D341Med (cell line): Measurements from ENCODE around the gene CUTA.

Source experiments
- DNase-seq: peaks from one replicate; pipeline ENCODE4 v3.0.0; 2012; ENCODE audit warnings: low spot score

The CUTA gene

DNA sequence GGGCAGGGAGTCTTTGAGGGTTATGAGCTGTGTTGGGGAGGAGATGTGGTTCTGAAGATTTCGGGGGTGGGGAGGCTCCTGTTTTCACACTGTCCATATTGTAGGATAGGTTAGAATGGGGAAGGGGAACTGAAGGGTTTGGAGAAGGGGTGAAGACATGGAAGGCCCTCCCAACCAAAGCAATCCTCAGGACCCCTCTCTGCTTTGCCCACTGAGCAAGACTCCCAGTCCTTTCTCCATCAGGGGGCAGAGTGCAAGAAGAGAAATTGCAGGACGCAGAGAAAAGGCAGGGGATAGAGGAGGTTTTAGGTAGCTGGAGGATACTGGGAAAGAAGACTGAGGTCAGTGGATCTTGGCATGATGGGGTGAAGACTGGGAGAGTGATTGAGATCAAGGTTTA is 5.9 kb upstream of the CUTA start:
- DNase-seq: no peak

GRCh38 chr6:33421344-33421643 is 3.4 kb upstream of the CUTA start:
- DNase-seq: no peak

DNA sequence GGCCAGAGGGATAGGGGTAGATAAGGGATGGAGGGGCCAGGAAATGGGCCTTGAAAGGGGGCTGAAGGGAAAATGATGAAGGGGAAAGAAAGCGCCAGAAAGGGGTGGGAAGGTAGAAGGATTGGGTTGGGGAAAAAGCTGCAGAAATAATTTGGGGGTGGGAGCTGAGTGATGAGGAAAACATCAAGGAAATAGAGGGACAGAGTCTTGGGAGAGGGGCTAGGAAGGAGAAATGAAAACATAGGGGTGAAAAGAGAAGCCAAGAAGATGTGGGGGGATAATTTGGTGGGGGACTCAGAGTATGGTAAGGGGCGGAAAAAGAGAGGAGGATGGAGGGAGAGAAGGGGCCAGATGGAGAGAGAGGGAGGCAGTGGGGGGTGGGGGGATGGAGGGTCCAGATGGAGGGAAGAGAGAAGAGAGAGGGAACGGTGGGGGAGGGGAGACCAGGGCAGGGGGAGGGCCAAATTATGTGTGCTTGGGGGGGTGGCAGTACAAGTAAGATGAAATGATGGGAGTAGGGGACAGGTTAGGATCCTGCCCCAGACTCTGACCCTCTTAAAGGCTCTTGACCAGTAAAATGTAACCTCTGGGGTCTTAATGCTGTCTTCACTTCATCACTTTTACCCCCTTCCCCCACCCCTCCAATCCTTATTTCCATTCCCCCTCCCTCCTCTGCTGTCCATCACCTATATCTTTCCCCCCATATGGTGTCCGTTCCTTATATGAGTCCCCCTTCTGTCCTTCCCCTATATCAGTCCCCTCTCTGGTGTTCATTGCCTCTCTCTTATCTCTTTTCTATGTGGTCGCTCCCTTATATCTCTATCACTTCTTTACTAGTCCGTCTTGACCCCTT is 2.8 kb upstream of the CUTA start:
- no peak for DNase-seq

- DNase-seq: no peak
These were observed 1.9 kb upstream of the CUTA start, which contains the start of gene SYNGAP1 for GRCh38 chr6:33419580-33420490. TSS of gene SYNGAP1 (plus strand) at chr6:33420065. CDS start at chr6:33420265, 200 bp downstream.

DNA sequence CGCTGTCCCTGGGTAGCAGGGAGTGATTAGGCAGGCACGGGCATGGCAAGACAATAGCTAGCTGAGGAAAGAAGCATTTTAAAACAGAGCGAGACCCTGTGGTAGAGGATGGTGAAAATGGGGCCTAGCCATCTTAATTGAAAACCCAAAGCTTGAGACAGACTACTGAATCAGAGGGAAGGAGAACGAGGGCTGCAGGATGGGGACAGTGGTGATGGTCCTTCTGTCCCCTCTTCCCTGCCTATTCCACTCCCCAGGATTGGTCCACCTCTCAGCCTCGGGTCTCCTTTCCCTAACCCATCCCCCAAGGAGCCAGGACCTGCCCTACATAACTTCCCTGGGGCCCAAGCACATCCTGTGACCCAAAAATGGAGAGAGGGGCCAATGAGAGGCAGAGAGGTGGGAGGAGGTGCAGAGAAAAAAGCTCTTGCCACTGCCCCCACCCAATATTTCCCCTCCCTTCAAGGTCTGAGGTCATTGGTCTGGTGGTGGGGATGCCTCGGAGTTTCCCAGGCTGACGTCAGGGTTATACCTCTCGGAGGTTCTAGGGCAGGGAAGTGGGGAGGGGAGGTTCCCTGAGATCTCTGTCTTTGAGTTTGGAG is 884 bp upstream of the CUTA start:
- DNase-seq: no peak

DNA sequence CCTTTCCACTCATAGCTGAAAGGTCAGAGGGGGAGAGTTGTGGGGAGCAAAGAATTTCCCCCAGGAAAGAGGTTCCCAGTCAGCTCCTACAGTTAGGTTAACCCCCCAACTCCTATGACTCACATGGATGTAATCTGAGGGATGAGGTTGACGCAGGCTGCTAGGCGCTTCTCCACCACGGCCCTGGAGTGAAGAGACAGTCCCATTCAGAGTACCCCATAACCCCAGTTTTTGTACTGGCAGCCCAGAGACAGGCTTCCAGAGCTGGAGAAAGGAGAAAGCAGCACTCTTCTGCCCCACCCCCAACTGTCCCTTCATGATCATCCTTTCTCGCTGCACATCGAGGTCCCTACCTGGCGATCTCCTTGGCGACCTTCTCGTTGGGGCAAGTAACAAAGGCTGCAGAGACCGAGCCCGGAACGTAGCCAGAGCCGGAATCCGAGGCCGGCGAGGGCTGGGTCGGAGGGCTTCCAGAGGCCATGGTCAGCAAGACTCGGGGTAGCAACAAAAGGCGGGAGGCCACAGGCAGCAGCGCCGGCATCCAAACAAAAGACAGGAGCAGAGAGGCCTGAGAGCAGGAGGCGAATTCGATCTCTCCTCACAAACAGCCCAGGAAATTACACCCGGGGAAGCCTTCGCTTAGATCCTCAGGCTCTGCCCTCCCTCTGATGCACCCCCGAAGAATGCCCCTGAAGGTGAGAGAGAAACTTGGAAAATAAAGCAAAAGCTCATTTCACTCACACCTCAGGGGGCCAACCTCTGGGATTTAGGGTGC is 592 bp downstream of the CUTA start:
- DNase-seq: no peak

GRCh38 chr6:33416386-33417127 is 1.4 kb downstream of the CUTA start:
- no peak for DNase-seq

DNA sequence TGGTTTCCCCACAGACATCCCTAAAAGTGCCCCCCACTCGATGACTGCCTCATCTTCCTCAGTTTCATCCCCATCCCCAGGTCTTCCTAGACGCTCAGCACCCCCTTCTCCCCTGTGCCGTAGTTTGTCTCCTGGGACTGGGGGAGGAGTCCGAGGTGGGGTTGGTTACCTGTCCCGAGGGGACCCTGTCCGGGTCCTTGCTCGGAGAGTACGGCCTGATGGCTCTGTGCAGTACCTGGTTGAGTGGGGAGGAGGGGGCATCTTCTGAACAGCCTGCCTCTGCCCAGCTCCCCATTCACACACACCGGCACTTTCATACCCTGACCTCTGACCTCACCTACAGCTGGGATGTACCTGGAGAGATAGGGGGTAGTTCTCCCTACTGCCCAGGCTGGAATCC is 2.1 kb downstream of the CUTA start:
- DNase-seq: no peak

DNA sequence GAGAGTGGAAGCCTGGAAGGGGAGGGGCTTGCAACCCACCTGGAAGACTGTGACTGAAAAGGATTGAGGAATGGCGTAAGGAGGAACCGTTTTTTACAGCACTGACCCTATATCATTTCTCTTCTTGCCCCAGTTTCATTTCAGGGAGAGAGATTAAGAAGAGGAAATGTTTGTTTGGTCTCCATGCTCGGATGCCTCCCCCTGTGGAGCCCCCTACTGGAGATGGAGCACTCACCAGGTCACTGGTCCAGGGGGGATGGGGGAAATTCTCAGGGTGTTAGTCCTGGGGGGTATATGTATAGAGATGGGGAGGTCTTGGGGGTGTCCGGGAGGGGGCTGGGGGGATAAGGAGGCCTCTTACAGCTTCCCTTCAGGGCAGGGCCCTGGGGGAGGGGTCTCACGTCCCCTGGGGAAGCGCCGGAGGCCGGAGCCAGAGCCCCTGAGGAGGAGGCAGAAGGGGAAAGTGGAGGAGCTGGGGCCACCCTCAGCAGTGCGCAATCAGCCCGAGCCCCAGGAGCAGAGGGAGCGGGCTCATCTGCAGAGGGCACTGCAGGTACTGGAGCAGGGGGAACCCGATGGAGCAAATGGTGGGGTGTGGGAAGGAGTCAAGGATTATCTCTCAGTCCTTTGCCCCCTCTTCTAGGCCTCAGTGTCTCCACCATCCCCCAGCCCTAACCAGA is 3.2 kb downstream of the CUTA start:
- DNase-seq: no peak

DNA sequence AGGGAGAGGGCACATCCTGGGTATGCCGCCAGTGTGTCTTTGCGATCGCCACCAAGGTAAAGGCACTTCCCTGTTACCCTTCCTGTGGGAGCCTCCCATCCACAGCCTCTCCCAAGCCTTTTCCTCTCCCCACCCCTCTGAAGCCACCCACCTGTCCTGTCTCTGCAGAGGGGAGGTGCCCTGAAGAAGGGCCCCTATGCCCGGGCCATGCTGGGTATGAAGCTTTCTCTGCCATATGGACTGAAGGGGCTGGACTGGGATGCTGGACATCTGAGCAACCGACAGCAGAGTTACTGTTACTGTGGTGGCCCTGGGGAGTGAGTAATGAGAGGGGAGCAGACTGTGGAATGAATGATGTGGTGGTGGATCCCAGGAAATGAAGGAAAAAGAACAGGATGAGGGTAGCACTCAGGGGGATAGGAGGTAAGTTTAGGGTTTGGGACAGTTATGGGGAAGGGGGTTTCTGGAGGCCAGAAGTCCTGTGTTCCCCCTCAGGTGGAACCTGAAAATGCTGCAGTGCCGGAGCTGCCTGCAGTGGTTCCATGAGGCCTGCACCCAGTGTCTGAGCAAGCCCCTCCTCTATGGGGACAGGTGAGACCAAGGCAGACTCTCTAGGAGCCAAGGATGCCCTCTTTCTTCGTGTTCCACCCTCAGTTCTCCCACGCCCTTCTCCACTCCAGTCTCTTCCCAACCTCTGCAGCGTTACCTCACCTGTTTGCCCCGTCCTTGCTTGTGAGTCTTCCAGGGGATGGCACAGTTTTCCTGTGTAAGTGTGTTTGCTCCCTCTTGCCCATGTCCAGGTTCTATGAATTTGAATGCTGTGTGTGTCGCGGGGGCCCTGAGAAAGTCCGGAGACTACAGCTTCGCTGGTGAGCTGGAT is 4.4 kb downstream of the CUTA start:
- DNase-seq: no peak

DNA sequence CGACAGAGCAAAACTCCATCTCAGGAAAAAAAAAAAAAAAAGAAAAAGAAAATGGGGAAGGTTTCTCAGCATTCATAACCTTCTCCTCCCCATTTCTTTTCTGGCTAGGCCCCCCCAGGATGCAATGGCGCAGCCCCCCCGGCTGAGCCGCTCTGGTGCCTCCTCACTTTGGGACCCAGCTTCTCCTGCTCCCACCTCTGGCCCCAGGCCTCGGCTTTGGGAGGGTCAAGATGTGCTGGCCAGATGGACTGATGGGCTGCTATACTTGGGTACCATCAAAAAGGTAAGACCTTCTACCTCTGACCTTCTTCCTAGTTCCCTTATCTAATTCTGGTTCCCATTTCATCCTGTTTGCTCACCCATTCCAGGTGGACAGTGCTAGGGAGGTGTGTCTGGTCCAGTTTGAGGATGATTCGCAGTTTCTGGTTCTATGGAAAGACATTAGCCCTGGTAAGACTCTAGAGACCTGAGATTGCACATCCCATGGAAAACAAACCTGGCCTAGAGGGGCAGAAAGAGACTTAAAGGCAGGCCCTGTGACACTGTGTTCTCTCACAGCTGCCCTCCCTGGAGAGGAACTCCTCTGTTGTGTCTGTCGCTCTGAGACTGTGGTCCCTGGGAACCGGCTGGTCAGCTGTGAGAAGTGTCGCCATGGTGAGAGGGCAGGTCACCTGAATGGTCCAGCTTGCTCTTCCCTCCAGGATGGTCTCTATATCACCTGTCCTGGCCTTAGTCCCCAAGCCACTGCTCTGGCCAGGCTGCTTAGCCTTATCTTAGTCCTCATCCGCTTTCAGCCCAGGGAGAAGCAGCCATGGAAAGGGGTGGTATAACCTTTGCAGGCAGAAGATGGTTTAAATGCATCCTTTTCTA is 5.5 kb downstream of the CUTA start:
- no peak for DNase-seq

- no peak for DNase-seq
These were observed 6.3 kb downstream of the CUTA start for GRCh38 chr6:33411632-33412005.

- peak; percentile 86 for DNase-seq
These were observed 6.9 kb downstream of the CUTA start, which contains the start of gene PHF1 for GRCh38 chr6:33410711-33411631. TSS of gene PHF1 (plus strand) at chr6:33411014. CDS start at chr6:33412264, 1,250 bp downstream.

DNA sequence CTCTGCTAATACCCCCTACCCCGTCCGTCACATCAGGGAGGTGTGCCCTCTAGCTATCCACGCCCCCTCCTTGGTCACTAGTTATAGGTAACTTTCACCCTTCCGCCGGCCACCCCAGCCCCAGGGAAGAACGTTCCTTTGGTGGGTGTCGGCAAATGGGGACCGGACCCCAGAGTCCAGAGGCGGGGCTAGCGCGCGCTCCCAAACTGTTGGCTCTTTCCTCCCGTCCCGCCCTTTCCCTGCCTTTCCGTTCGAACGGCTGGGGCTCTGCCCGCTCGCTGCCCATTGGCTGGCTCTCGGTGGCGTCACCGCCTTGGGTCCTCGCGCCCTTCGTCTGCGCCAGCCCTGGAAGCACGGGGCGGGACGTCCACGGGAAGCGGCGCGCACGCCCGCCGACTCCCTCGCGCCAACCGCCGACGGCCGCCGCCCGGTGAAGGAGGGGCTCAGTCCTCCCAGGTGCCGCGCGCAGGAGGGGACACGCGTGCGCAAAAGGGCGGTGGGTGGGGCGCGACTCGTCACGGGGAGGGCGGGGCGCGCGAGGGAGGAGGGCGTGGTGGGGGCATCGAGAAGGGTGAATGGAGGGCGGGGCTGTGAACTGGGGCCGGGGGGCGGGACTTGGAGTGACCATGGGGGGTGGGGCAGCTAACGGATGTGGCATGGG is 7.7 kb downstream of the CUTA start:
- peak; percentile 98 for DNase-seq

- no peak for DNase-seq
These were observed 10.7 kb downstream of the CUTA start for GRCh38 chr6:33407132-33407718.

- no peak for DNase-seq
These were observed 11.8 kb downstream of the CUTA start for GRCh38 chr6:33406126-33406525.
